AG10803 (cell line): ENCODE measurements around the gene STAT1.
A peak's percentile ranks its signal among the peaks of the same experiment; 100 is the strongest.
"Not testable (repeated sequence)": the region's sequence is repeated elsewhere in the genome, so short reads cannot be mapped to it uniquely, and the experiment has no call there.

ENCODE experiments used
- DNase-seq: peaks from one replicate; pipeline ENCODE4 v3.0.0; 2010; ENCODE audit warnings: low read depth
- H3K4me3 ChIP-seq: 2 replicates; pipeline ENCODE4 v1.5.1; 2011; ENCODE audit warnings: mild to moderate bottlenecking, low read length, control low read depth
- TF ChIP-seq, protein P1 (sequence below): conservative IDR thresholded peaks from 2 replicates; pipeline ENCODE4 v1.5.1; 2011; ENCODE audit warnings: mild to moderate bottlenecking, low read length, control low read depth, inconsistent platforms

Gene STAT1

DNA sequence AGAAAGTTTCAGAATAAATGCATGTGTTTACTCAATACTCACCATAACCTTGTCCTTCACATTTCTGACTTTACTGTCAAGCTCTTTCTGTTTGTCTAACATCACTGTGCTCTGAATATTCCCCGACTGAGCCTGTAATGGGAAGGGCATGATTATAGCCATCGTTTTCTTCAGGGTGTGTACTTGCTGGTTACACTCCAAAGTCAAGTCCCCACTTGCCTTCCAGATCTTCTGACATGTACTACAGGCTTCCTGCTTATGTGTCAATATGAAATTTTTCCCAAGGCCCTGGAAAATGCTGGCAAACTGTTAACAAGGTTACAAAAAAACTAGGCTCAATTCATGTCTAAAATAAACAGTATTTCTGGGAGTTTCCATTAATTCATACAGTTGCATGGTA is 12.9 kb downstream of the STAT1 start:
- TF ChIP-seq, protein P1, sequence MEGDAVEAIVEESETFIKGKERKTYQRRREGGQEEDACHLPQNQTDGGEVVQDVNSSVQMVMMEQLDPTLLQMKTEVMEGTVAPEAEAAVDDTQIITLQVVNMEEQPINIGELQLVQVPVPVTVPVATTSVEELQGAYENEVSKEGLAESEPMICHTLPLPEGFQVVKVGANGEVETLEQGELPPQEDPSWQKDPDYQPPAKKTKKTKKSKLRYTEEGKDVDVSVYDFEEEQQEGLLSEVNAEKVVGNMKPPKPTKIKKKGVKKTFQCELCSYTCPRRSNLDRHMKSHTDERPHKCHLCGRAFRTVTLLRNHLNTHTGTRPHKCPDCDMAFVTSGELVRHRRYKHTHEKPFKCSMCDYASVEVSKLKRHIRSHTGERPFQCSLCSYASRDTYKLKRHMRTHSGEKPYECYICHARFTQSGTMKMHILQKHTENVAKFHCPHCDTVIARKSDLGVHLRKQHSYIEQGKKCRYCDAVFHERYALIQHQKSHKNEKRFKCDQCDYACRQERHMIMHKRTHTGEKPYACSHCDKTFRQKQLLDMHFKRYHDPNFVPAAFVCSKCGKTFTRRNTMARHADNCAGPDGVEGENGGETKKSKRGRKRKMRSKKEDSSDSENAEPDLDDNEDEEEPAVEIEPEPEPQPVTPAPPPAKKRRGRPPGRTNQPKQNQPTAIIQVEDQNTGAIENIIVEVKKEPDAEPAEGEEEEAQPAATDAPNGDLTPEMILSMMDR, result no peak
- no peak for DNase-seq
- no peak overlapping the region for H3K4me3 ChIP-seq

DNA sequence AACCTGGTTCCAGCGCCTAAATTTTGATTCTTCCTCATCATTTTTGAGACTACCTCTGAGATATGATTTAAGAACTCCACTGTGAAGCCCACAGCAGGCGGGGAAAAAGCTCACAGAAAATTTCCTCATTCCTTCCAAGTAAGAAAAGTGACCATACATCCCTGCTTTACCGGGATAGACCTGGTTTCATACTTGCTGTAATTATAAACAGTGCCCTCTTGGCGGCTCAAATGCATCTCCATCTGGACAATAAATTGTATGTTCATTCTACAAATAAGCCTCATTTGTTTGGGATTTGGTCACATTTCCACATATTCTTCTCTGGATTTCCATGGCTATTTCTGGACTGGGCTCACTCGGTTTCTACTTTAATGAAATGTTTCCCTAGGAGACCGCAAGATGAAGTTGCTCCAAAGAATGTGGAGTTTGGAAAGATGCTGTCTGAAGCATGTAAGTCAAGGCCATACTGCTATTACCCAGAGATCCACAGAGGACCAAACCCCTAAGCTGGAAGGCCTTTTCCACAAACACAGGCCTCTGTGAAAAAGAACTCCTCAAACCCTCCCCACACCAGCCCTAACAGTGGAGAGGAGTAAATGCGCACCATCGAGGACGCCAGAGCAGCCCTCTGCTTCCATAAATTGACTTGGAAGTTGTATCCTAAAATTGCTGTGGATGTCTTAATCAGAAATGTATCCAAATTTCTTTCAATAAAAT is 13.9 kb downstream of the STAT1 start:
- TF ChIP-seq, protein P1, result no peak; the same call in 1 of the 2 replicates
- peak; percentile 66 for DNase-seq

DNA sequence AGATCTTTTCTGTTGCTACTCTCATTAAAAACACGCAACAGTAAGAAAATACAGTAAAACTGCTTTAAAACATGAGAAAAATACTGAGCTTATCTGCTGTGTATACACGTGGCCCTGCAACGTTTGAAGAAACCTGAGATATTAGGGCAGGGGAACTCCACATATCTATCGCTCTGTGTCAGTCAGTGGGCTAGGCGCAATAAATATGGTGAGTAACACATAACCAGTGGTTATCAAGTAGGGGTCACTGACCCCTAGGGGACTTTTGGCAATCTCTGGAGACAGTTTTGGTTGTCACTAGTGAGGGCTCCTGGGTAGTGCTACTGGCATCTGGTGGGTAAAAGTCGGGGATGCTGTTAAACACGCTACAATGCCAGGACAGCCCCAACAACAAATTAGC is 14.9 kb downstream of the STAT1 start:
- DNase-seq, result no peak
- TF ChIP-seq, protein P1, result no peak

More for the DNA sequence above, 13.9 kb downstream of the STAT1 start:
- H3K4me3 ChIP-seq, result no peak overlapping the region

DNA sequence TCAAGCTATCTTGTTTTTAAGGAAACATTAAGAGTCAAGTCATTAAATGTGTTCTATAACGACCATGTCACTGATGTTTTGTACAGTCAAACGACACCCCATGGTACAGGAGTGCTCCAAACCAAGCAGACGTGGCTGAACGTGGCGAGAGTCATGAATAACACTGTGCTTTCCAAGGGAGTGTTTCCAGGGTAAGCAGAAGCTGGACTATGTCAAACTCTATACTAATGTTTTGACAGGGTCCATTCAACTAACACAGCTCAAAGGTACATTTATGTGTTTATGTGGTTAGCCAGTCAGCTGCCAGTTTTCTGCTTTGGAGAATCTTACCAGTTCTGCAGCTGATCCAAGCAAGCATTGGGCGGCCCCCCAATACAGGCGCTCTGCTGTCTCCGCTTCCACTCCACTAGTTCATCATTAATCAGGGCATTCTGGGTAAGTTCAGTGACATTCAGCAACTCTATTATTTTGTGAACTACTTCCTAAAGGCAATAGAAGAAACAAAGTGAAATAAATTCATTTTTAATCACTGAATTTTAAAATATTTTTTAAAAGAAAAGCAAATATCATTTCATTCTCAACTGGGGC is 16.4 kb downstream of the STAT1 start:
- DNase-seq, result no peak
- H3K4me3 ChIP-seq, result no peak overlapping the region
- TF ChIP-seq, protein P1, result no peak

More for the DNA sequence above, 14.9 kb downstream of the STAT1 start:
- H3K4me3 ChIP-seq, result no peak overlapping the region

DNA sequence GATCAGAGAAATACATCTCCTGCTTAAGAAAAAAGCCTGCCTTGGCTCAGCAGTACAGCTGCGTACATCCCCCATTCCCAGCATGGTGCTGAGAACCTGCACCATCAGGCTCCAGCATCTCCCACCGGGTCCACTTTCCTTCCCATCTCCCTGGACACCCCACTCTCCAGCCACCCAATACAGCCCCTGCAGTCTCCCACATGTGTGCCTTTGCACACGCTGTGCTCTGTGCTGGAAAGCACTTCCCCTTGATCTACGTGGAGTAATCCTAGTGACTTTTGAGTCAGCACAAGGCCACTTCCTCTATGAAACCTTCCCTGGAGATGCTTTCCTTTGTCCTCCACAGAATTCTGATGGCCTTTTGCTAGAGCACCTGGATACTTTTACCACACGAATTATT is 17.0 kb downstream of the STAT1 start:
- no peak for DNase-seq
- no peak overlapping the region for H3K4me3 ChIP-seq
- TF ChIP-seq, protein P1, result no peak

DNA sequence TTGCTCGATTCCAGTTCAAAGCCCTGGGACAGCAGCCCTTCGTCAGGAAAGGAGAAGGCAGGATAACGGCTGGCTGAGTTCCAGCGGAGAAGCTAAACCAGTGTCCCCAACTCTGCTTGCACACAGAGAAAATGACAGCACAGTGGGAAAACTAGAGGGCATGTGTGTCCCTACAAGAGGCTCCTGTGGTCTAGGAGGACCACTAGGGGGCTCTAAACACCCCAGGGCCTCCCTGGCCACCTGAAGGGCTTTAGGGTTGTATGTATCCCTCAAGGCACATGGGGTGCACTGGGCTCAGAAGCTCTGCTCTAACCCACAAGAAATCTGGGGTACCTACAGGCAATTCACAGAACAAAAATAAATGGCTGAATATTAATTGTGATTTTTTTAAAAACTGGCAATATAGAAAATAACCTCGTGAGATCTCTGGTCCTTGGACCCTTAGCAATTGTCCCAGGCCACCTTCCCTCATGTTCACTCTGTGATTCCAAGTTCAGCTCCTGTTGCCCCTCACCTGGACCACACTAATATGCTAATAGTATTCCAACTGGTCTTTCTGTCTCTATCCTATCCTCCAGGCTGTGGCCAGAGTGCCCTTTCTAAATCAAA is 17.5 kb downstream of the STAT1 start:
- peak; percentile 40 for DNase-seq
- H3K4me3 ChIP-seq, result no peak overlapping the region
- TF ChIP-seq, protein P1, result peak; percentile 67

DNA sequence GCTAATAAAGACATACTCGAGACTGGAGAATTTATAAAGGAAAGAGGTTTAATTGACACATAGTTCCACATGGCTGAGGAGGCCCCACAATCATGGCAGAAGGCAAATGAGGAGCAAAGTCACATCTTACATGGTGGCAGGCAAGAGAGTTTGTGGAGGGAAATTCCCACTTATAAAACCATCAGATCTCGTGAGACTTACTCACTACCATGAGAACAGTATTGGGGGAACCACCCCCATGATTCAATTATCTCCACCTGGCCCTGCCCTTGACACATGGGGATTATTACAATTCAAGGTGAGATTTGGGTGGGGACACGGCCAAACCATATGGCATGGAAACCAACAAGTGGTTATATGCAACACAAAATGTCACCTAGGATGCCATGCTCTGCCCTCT is 18.7 kb downstream of the STAT1 start:
- not testable (repeated sequence) for H3K4me3 ChIP-seq, DNase-seq
